H9 (cell line): ENCODE results near the gene EDN1. TPM values are rescaled to one million over a fixed set of nuclear protein-coding genes. Genes with fewer than 3 reads are reported as not detected.

Experiments used
- DNase-seq: peaks from one replicate; pipeline ENCODE4 v3.0.0-alpha.2; 2017
- H2AFZ ChIP-seq: one replicate; pipeline ENCODE4 v1.6.1; 2013; ENCODE audit warnings: mild to moderate bottlenecking, low read length, control low read depth, moderate library complexity
- H2AK5ac ChIP-seq: 2 replicates; pipeline ENCODE4 v1.6.1; 2013; ENCODE audit warnings: low read length, control low read depth, mixed read lengths; ENCODE audit not compliant: insufficient read length
- H2BK120ac ChIP-seq: one replicate; pipeline ENCODE4 v1.6.1; 2013; ENCODE audit warnings: low read depth, mild to moderate bottlenecking, low read length, control low read depth, inconsistent platforms; ENCODE audit not compliant: poor library complexity, severe bottlenecking
- H2BK12ac ChIP-seq: 2 replicates; pipeline ENCODE4 v1.6.1; 2013; ENCODE audit warnings: low read length, control low read depth, mixed read lengths, low read depth; ENCODE audit not compliant: insufficient read length
- H2BK15ac ChIP-seq: 2 replicates; pipeline ENCODE4 v1.6.1; 2013; ENCODE audit warnings: low read depth, low read length, control low read depth
- H2BK20ac ChIP-seq: one replicate; pipeline ENCODE4 v1.6.1; 2013; ENCODE audit warnings: low read depth, mild to moderate bottlenecking, low read length, control low read depth, inconsistent platforms; ENCODE audit not compliant: poor library complexity, severe bottlenecking
- H2BK5ac ChIP-seq: 2 replicates; pipeline ENCODE4 v1.6.1; 2013; ENCODE audit warnings: low read length, control low read depth, mixed read lengths; ENCODE audit not compliant: insufficient read length
- H3K14ac ChIP-seq: 2 replicates; pipeline ENCODE4 v1.6.1; 2013; ENCODE audit warnings: low read length, control low read depth; ENCODE audit not compliant: insufficient read depth
- H3K18ac ChIP-seq: 2 replicates; pipeline ENCODE4 v1.6.1; 2013; ENCODE audit warnings: low read depth, mild to moderate bottlenecking, mixed read lengths, low read length, control low read depth; ENCODE audit not compliant: insufficient read length
- H3K23ac ChIP-seq: 2 replicates; pipeline ENCODE4 v1.6.1; 2013; ENCODE audit warnings: low read length, control low read depth, mixed read lengths, low read depth; ENCODE audit not compliant: insufficient read length
- H3K23me2 ChIP-seq: 2 replicates; pipeline ENCODE4 v1.6.1; 2013; ENCODE audit warnings: low read depth, mild to moderate bottlenecking, mixed read lengths, low read length, control low read depth; ENCODE audit not compliant: insufficient read length, poor library complexity, severe bottlenecking
- H3K27ac ChIP-seq: 2 replicates; pipeline ENCODE4 v1.5.1; 2013; ENCODE audit warnings: low read length, control low read depth, mixed read lengths, low read depth; ENCODE audit not compliant: insufficient read length
- H3K27me3 ChIP-seq: 2 replicates; pipeline ENCODE4 v1.6.1; 2013; ENCODE audit warnings: low read length, control low read depth, inconsistent platforms; ENCODE audit not compliant: insufficient read depth
- H3K4ac ChIP-seq: 2 replicates; pipeline ENCODE4 v1.6.1; 2013; ENCODE audit warnings: low read depth, mild to moderate bottlenecking, control low read depth, inconsistent platforms, low read length, moderate library complexity
- H3K4me1 ChIP-seq: 2 replicates; pipeline ENCODE4 v1.6.1; 2013; ENCODE audit warnings: low read length, control low read depth, inconsistent platforms; ENCODE audit not compliant: insufficient read depth
- H3K4me2 ChIP-seq: 2 replicates; pipeline ENCODE4 v1.6.1; 2013; ENCODE audit warnings: low read length, control low read depth, mixed read lengths; ENCODE audit not compliant: insufficient read length, insufficient read depth
- H3K56ac ChIP-seq: 2 replicates; pipeline ENCODE4 v1.6.1; 2013; ENCODE audit warnings: low read depth, mild to moderate bottlenecking, mixed read lengths, low read length, control low read depth; ENCODE audit not compliant: insufficient read length
- H3K79me1 ChIP-seq: 2 replicates; pipeline ENCODE4 v1.6.1; 2013; ENCODE audit warnings: low read depth, mild to moderate bottlenecking, moderate library complexity, low read length, control low read depth, inconsistent platforms; ENCODE audit not compliant: insufficient read depth, poor library complexity, severe bottlenecking
- H3K79me2 ChIP-seq: 2 replicates; pipeline ENCODE4 v1.6.1; 2013; ENCODE audit warnings: low read length, control low read depth, inconsistent platforms; ENCODE audit not compliant: insufficient read depth
- H3K9ac ChIP-seq: 2 replicates; pipeline ENCODE4 v1.6.1; 2013; ENCODE audit warnings: low read length, control low read depth, mixed read lengths; ENCODE audit not compliant: insufficient read length; ENCODE audit errors: extremely low read depth
- H3K9me3 ChIP-seq: one replicate; pipeline ENCODE4 v1.6.1; 2013; ENCODE audit warnings: low read depth, low read length, inconsistent platforms; ENCODE audit not compliant: control insufficient read depth
- H3T11ph ChIP-seq: one replicate; pipeline ENCODE4 v1.6.1; 2013; ENCODE audit warnings: mild to moderate bottlenecking, low read length, control low read depth, inconsistent platforms
- H4K20me1 ChIP-seq: one replicate; pipeline ENCODE4 v1.6.1; 2013; ENCODE audit not compliant: control insufficient read depth, insufficient read length, insufficient read depth
- H4K5ac ChIP-seq: 2 replicates; pipeline ENCODE4 v1.6.1; 2013; ENCODE audit warnings: low read depth, mild to moderate bottlenecking, mixed read lengths, low read length, control low read depth; ENCODE audit not compliant: insufficient read length
- H4K8ac ChIP-seq: replicated peaks from 2 replicates; pipeline ENCODE4 v1.6.1; 2013; ENCODE audit warnings: low read length, control low read depth, mixed read lengths, low read depth; ENCODE audit not compliant: insufficient read length
- H4K91ac ChIP-seq: 2 replicates; pipeline ENCODE4 v1.6.1; 2013; ENCODE audit warnings: low read depth, mild to moderate bottlenecking, moderate library complexity, mixed read lengths, low read length, control low read depth; ENCODE audit not compliant: insufficient read length
- H3K27ac Mint-ChIP-seq, 3 experiments: 2 replicates in 2 of 3; 3 replicates in 1 of 3; pipeline ENCODE4 v1.8.0; 2020 to 2021; ENCODE audit warnings: mixed read lengths in 3 of 3, mild to moderate bottlenecking in 1 of 3, moderate library complexity in 1 of 3
- H3K27me3 Mint-ChIP-seq: 2 replicates; pipeline ENCODE4 v1.8.0; 2021; ENCODE audit warnings: low read depth, mild to moderate bottlenecking, moderate library complexity, mixed read lengths
- H3K36me3 Mint-ChIP-seq, 3 experiments: 2 replicates in 2 of 3; 3 replicates in 1 of 3; pipeline ENCODE4 v1.8.0; 2020 to 2021; ENCODE audit warnings: low read depth in 3 of 3, mixed read lengths in 3 of 3; ENCODE audit not compliant: insufficient read depth in 1 of 3
- H3K4me1 Mint-ChIP-seq, 2 experiments: 2 replicates each; pipeline ENCODE4 v1.8.0; 2020; ENCODE audit warnings: mixed read lengths in 2 of 2
- H3K4me3 Mint-ChIP-seq, 2 experiments: 2 replicates in 1 of 2; 3 replicates in 1 of 2; pipeline ENCODE4 v1.8.0; 2020 to 2021; ENCODE audit warnings: mild to moderate bottlenecking in 2 of 2, mixed read lengths in 2 of 2, moderate library complexity in 1 of 2
- H3K9me3 Mint-ChIP-seq, 2 experiments: 2 replicates in 1 of 2; 3 replicates in 1 of 2; pipeline ENCODE4 v1.8.0; 2020; ENCODE audit warnings: mild to moderate bottlenecking in 2 of 2, mixed read lengths in 2 of 2, moderate library complexity in 1 of 2
- WGBS: extraction: QIAGEN DNeasy Blood & Tissue Kit; methylation state at CpG from one replicate; pipeline ENCODE4 v1.1.7; 2013; ENCODE audit warnings: missing lambda C conversion rate, low lambda C conversion rate, mixed read lengths; ENCODE audit not compliant: insufficient read length; ENCODE audit errors: extremely low coverage; 5-methylcytosine and 5-hydroxymethylcytosine counted together
- total RNA-seq: library from RNA; stranded (reverse); gene quantifications from 2 replicates; pipeline ENCODE4 v1.2.1, GENCODE V29; 2021
- TF ChIP-seq, protein P1 (sequence below): fragments of 200-600 bp; sonication (generic); conservative IDR thresholded peaks from 3 replicates; pipeline ENCODE4 v1.8.0; 2021; ENCODE audit warnings: antibody characterized with exemption, mild to moderate bottlenecking

Gene EDN1
- total RNA-seq, 1 experiment from 2014 or later, result 2.1 TPM

DNA sequence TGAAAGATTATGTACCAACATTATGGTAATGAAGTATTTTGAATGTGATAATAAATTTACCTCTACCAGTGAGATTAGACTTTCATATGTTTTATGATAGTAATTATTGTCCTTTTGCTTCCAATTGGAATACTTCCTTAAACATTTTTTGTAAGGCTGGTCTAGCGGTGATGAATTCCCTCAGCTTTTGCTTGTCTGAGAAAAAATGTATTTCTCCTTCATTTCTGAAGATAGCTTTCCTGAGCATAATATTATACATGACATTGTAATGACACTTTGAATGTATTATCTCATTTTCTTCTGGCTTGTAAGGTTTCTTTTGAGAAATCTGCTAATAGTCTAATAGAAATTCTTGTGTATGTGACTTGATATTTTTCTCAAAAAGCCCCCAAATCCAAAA lies 18.6 kb upstream of the EDN1 start:
- Mint-ChIP-seq H3K9me3 (peaks cover 8 to 10% of the 10 kb centered on the region in 2 experiments), H3K27ac (no peak overlapping the region), H3K27me3 (no peaks in the 10 kb centered on the region), H3K4me3 (no peak overlapping the region), H3K36me3 (peaks cover 0 to 7% (median 0%) of the 10 kb centered on the region in 3 experiments; a peak in 3 of 7 replicates), H3K4me1 (no peaks in the 10 kb centered on the region)
- no peaks in the 10 kb centered on the region for H3K79me2 ChIP-seq
- no peaks in the 10 kb centered on the region for H3K79me1 ChIP-seq
- no peak overlapping the region for H2BK5ac ChIP-seq
- H2BK12ac ChIP-seq, result no peak overlapping the region
- WGBS, result no CpG with 5 or more reads among the region's 1 CpG
- DNase-seq, result no peak
- no peaks in the 10 kb centered on the region for H3K9me3 ChIP-seq
- H3K14ac ChIP-seq, result no peak overlapping the region
- H3K56ac ChIP-seq, result no peak overlapping the region
- no peak overlapping the region for H2BK120ac ChIP-seq
- H3K27me3 ChIP-seq, result no peaks in the 10 kb centered on the region
- H3T11ph ChIP-seq, result no peak overlapping the region
- no peak overlapping the region for H3K23ac ChIP-seq
- no peak overlapping the region for H3K18ac ChIP-seq
- H4K8ac ChIP-seq, result no peak overlapping the region
- no peak overlapping the region for H2BK20ac ChIP-seq
- H3K4ac ChIP-seq, result no peak overlapping the region
- H2AFZ ChIP-seq, result no peak overlapping the region
- no peak overlapping the region for H4K5ac ChIP-seq
- H2BK15ac ChIP-seq, result no peak overlapping the region
- no peaks in the 10 kb centered on the region for H3K4me1 ChIP-seq
- no peaks in the 10 kb centered on the region for H3K23me2 ChIP-seq
- no peak overlapping the region for H3K27ac ChIP-seq
- no peak overlapping the region for H3K9ac ChIP-seq
- no peak overlapping the region for H3K4me2 ChIP-seq
- no peaks in the 10 kb centered on the region for H4K20me1 ChIP-seq
- no peak overlapping the region for H4K91ac ChIP-seq
- H2AK5ac ChIP-seq, result no peak overlapping the region
- TF ChIP-seq, protein P1, sequence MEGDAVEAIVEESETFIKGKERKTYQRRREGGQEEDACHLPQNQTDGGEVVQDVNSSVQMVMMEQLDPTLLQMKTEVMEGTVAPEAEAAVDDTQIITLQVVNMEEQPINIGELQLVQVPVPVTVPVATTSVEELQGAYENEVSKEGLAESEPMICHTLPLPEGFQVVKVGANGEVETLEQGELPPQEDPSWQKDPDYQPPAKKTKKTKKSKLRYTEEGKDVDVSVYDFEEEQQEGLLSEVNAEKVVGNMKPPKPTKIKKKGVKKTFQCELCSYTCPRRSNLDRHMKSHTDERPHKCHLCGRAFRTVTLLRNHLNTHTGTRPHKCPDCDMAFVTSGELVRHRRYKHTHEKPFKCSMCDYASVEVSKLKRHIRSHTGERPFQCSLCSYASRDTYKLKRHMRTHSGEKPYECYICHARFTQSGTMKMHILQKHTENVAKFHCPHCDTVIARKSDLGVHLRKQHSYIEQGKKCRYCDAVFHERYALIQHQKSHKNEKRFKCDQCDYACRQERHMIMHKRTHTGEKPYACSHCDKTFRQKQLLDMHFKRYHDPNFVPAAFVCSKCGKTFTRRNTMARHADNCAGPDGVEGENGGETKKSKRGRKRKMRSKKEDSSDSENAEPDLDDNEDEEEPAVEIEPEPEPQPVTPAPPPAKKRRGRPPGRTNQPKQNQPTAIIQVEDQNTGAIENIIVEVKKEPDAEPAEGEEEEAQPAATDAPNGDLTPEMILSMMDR, result no peak
